ENCODE data around the gene TRAPPC3.

- TF ChIP-seq GATA3 (IDR thresholded peaks at IDR 0.05; ENCODE audit: low read depth, low read length) (no peak), GATA2 (IDR thresholded peaks at IDR 0.05; ENCODE audit: low read depth, low read length) (no peak)
These were observed 21.0 kb downstream of the TRAPPC3 start for GRCh38 chr1:36128126-36128904.
